DND-41 (cell line): ENCODE data around the gene BAIAP2L1.

Source experiments
- CTCF ChIP-seq: IDR thresholded peaks from 2 replicates; pipeline ENCODE4 v1.5.1; 2012; ENCODE audit warnings: borderline replicate concordance, low read length, moderate library complexity, mild to moderate bottlenecking; ENCODE audit not compliant: poor library complexity, severe bottlenecking; ENCODE audit errors: extremely low read depth
- EZH2 ChIP-seq: IDR thresholded peaks from 3 replicates; pipeline ENCODE4 v1.6.1; 2012; ENCODE audit warnings: borderline replicate concordance, low read depth, mild to moderate bottlenecking, moderate library complexity, low read length, inconsistent platforms; ENCODE audit not compliant: severe bottlenecking

DNA sequence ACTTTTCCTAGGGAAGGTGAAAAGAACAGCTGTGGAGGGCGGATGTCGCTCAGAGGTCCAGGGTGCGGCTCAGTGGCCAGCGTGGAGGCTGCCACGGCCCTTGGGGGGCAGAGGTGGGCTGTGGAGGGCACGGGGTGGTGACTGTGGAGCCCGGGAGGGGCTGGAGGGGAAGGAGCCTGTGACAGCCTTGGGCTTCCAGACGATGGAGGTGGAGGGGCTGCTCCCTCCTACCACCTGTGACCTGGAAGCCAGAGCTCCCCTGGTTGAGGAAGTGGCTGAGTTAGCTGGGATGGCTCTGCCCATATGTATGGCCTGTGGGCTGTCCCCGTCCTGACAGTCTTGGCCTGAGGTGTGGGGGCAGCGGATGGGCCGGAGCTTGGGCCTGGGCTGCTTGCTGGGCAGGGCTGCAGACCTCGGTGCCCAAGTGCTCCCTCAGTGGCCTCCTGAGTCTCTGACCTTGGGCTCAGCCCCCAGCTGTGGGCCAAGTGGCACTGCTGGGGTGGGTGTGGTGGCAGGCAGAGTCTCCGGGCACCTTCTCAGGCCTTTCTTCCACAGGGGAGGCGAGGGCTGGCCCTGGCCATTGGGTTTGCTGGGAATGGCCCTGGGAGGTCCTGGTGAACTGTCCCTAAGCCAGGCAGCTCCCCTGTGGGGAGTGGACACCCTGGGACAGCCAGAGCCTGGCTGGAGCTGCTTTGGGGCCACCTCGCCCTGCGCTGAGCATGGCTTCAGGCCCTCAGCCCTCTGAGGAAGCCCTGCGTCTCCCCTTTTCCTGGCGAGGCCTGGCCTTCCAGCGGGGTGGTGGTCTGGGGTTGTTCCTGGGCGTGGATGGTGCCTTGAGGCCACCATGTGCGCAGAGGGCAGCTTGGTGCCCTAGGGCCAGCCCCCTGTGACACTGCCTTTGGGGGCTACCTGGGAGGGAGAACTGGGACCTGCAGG lies 115.5 kb downstream of the BAIAP2L1 start:
- TF ChIP-seq CTCF (no peak), EZH2 (no peak)
